ENCODE measurements around the gene KLHL21. TPM values are rescaled to one million over a fixed set of nuclear protein-coding genes. Genes with fewer than 3 reads are reported as not detected.
"Not testable (repeated sequence)": the region's sequence is repeated elsewhere in the genome, so short reads cannot be mapped to it uniquely, and the experiment has no call there.

The KLHL21 gene
- total RNA-seq, 1 experiment from 2014 or later: 27.5 TPM

GRCh38 chr1:6600410-6601048, 2.1 kb downstream of the KLHL21 start (continued):
- no peak for TF ChIP-seq POLR2A (IDR thresholded peaks at IDR 0.05; ENCODE audit: borderline replicate concordance, extremely low read depth, insufficient read depth, insufficient read length)

GRCh38 chr1:6599991-6600390, 2.7 kb downstream of the KLHL21 start:
- Histone ChIP-seq H3K4me2 (ENCODE audit: low read length) (peak overlapping the region; percentile 86), H3K9ac (ENCODE audit: low read length) (peak overlapping the region; percentile 85; the same call in 1 of the 2 replicates), H3K36me3 (ENCODE audit: control insufficient read depth in 1 of 2, insufficient read depth in 2 of 2, low read length in 2 of 2) (peaks cover 20 to 45% of the 10 kb centered on the region in 2 experiments; a peak in 3 of 4 replicates), H3K27ac (ENCODE audit: low read depth, low read length) (peak overlapping the region; percentile 95), H3K4me1 (ENCODE audit: control insufficient read depth in 1 of 2, insufficient read depth in 2 of 2, low read length in 2 of 2) (peaks cover 22 to 33% of the 10 kb centered on the region in 2 experiments), H4K20me1 (ENCODE audit: insufficient read depth) (peaks cover 14% of the 10 kb centered on the region; the same call in 1 of the 2 replicates), H3K79me2 (ENCODE audit: insufficient read depth, low read length) (peaks cover 76% of the 10 kb centered on the region)
- H2AFZ ChIP-seq (ENCODE audit: low read depth, low read length, poor library complexity, severe bottlenecking); CTCF ChIA-PET; H3K9me3 ChIP-seq (ENCODE audit: control insufficient read depth in 1 of 2, insufficient read depth in 1 of 2, low read depth in 1 of 2, low read length in 2 of 2); H3K4me3 ChIP-seq (replicated peaks in 1 of 2; ENCODE audit: low read depth in 1 of 2, low read length in 2 of 2); ATAC-seq; RAD21 ChIA-PET (ENCODE audit: low non-redundant PET in 1 of 2, low total read pairs in 2 of 2, uncharacterized antibody in 2 of 2, unreplicated experiment in 2 of 2); DNase-seq (ENCODE audit: low read depth, low spot score); H3K27me3 ChIP-seq (ENCODE audit: insufficient read depth, low read length); H3K9me2 ChIP-seq (ENCODE audit: insufficient read depth); intact Hi-C loops (cut with micrococcal nuclease); BruUV-seq (replicated peaks): not testable (repeated sequence)
- POLR2A ChIA-PET: interaction anchor here (1.0 kb wide), 1 partner anchor 20 kb away, joined by 3 read pairs; the partner anchor contains the start of gene ZBTB48

GRCh38 chr1:6599141-6599975, 3.3 kb downstream of the KLHL21 start:
- Histone ChIP-seq H3K79me2 (ENCODE audit: insufficient read depth, low read length) (peaks cover 80% of the 10 kb centered on the region), H3K4me1 (ENCODE audit: control insufficient read depth in 1 of 2, insufficient read depth in 2 of 2, low read length in 2 of 2) (peaks cover 16 to 27% of the 10 kb centered on the region in 2 experiments), H3K9me2 (ENCODE audit: insufficient read depth) (no peaks in the 10 kb centered on the region), H3K4me2 (ENCODE audit: low read length) (no peak overlapping the region), H3K9me3 (ENCODE audit: control insufficient read depth in 1 of 2, insufficient read depth in 1 of 2, low read depth in 1 of 2, low read length in 2 of 2) (no peaks in the 10 kb centered on the region), H3K9ac (ENCODE audit: low read length) (no peak overlapping the region), H2AFZ (ENCODE audit: low read depth, low read length, poor library complexity, severe bottlenecking) (no peak overlapping the region), H3K27me3 (ENCODE audit: insufficient read depth, low read length) (no peaks in the 10 kb centered on the region), H3K4me3 (replicated peaks in 1 of 2; ENCODE audit: low read depth in 1 of 2, low read length in 2 of 2) (no peak overlapping the region), H4K20me1 (ENCODE audit: insufficient read depth) (peaks cover 14% of the 10 kb centered on the region; the same call in 1 of the 2 replicates), H3K36me3 (ENCODE audit: control insufficient read depth in 1 of 2, insufficient read depth in 2 of 2, low read length in 2 of 2) (peaks cover 22 to 50% of the 10 kb centered on the region in 2 experiments; a peak in 3 of 4 replicates), H3K27ac (ENCODE audit: low read depth, low read length) (no peak overlapping the region; the same call in 1 of the 2 replicates)
- TF ChIP-seq MAX (IDR thresholded peaks at IDR 0.05) (no peak), SP1 (IDR thresholded peaks at IDR 0.05; ENCODE audit: low read depth) (no peak), EGR1 (IDR thresholded peaks at IDR 0.05; ENCODE audit: low read depth) (no peak)
- DNase-seq (ENCODE audit: low read depth, low spot score) (no peak), ATAC-seq (no peak)
- intact Hi-C loops (cut with micrococcal nuclease): no loop called here
- RAD21 ChIA-PET (ENCODE audit: low non-redundant PET in 1 of 2, low total read pairs in 2 of 2, uncharacterized antibody in 2 of 2, unreplicated experiment in 2 of 2): no interaction called here
- no TSS peak for BruUV-seq (replicated peaks)
- CTCF ChIA-PET: no interaction called here
- POLR2A ChIA-PET: interaction anchor here (1.0 kb wide), 1 partner anchor 20 kb away, joined by 3 read pairs; the partner anchor contains the start of gene ZBTB48
